ENCODE results near the gene PNPLA5. TPM values are rescaled to one million over a fixed set of nuclear protein-coding genes. Genes with fewer than 3 reads are reported as not detected.

PNPLA5 gene
- polyA plus RNA-seq, 1 donor (not counting 4 experiments of a cell fraction or from before 2014, with no cell fraction given): not detected

- Histone ChIP-seq H3K27ac (ENCODE audit: control insufficient read depth, insufficient read depth, low read length) (no peak overlapping the region), H3K27me3 (ENCODE audit: control insufficient read depth, extremely low read depth, insufficient read depth, low read length) (no peaks in the 10 kb centered on the region), H3K9me1 (ENCODE audit: control insufficient read depth, extremely low read depth, insufficient read depth, low read length) (no peaks in the 10 kb centered on the region), H3K36me3 (ENCODE audit: control insufficient read depth in 2 of 2, extremely low read depth in 1 of 2, insufficient read depth in 2 of 2, low read length in 2 of 2) (no peaks in the 10 kb centered on the region), H3K4me1 (ENCODE audit: control insufficient read depth, extremely low read depth, insufficient read depth, low read length) (no peaks in the 10 kb centered on the region), H3K4me3 (ENCODE audit: control insufficient read depth in 2 of 3, extremely low read depth in 1 of 3, insufficient read depth in 2 of 3, low read depth in 1 of 3, low read length in 3 of 3) (no peak overlapping the region), H3K9me3 (ENCODE audit: control insufficient read depth, low read depth, low read length) (no peaks in the 10 kb centered on the region), H2AFZ (ENCODE audit: control insufficient read depth, low read length) (no peak overlapping the region), H4K20me1 (ENCODE audit: control insufficient read depth, extremely low read depth, insufficient read depth, low read length) (no peaks in the 10 kb centered on the region), H3K4me2 (ENCODE audit: control insufficient read depth, extremely low read depth, insufficient read depth, low read depth, low read length) (no peak overlapping the region), H3K9ac (ENCODE audit: control insufficient read depth, extremely low read depth, insufficient read depth, low read length) (no peak overlapping the region), H3K79me2 (ENCODE audit: control insufficient read depth, insufficient read depth, low read length) (no peaks in the 10 kb centered on the region)
- no peak for TF ChIP-seq EZH2 (IDR thresholded peaks at IDR 0.05; ENCODE audit: low read length)
- no peak for TF ChIP-seq CTCF (optimal IDR thresholded peaks at IDR 0.05 in 1 of 3, IDR thresholded peaks at IDR 0.05 in 1 of 3, conservative IDR thresholded peaks at IDR 0.05 in 1 of 3; ENCODE audit: extremely low read depth in 1 of 3, insufficient read depth in 2 of 3, low read length in 3 of 3)
- FAIRE-seq (no peak), DNase-seq (ENCODE audit: low read depth, low spot score) (no peak)
- dilution Hi-C loops (cut with MboI; ENCODE audit: extremely low pct_ligation_motif_present, low sequenced_read_pairs): no loop called here
Observed at GRCh38 chr22:43843783-43844530, 47.9 kb downstream of the PNPLA5 start.

GRCh38 chr22:43841742-43842141, 50.1 kb downstream of the PNPLA5 start:
- no peak for FAIRE-seq
- H3K9ac ChIP-seq (ENCODE audit: control insufficient read depth, extremely low read depth, insufficient read depth, low read length): no peak overlapping the region

More at GRCh38 chr22:43841742-43842141, 50.1 kb downstream of the PNPLA5 start:
- Histone ChIP-seq H3K4me2 (ENCODE audit: control insufficient read depth, extremely low read depth, insufficient read depth, low read depth, low read length) (no peak overlapping the region), H3K27me3 (ENCODE audit: control insufficient read depth, extremely low read depth, insufficient read depth, low read length) (no peaks in the 10 kb centered on the region), H4K20me1 (ENCODE audit: control insufficient read depth, extremely low read depth, insufficient read depth, low read length) (no peaks in the 10 kb centered on the region), H3K79me2 (ENCODE audit: control insufficient read depth, insufficient read depth, low read length) (no peaks in the 10 kb centered on the region), H3K4me1 (ENCODE audit: control insufficient read depth, extremely low read depth, insufficient read depth, low read length) (no peaks in the 10 kb centered on the region), H3K27ac (ENCODE audit: control insufficient read depth, insufficient read depth, low read length) (no peak overlapping the region), H2AFZ (ENCODE audit: control insufficient read depth, low read length) (no peak overlapping the region), H3K36me3 (ENCODE audit: control insufficient read depth in 2 of 2, extremely low read depth in 1 of 2, insufficient read depth in 2 of 2, low read length in 2 of 2) (no peaks in the 10 kb centered on the region), H3K9me3 (ENCODE audit: control insufficient read depth, low read depth, low read length) (no peaks in the 10 kb centered on the region), H3K4me3 (ENCODE audit: control insufficient read depth in 2 of 3, extremely low read depth in 1 of 3, insufficient read depth in 2 of 3, low read depth in 1 of 3, low read length in 3 of 3) (no peak overlapping the region), H3K9me1 (ENCODE audit: control insufficient read depth, extremely low read depth, insufficient read depth, low read length) (no peaks in the 10 kb centered on the region)
- dilution Hi-C loops (cut with MboI; ENCODE audit: extremely low pct_ligation_motif_present, low sequenced_read_pairs): no loop called here
- no peak for TF ChIP-seq CTCF (optimal IDR thresholded peaks at IDR 0.05 in 1 of 3, IDR thresholded peaks at IDR 0.05 in 1 of 3, conservative IDR thresholded peaks at IDR 0.05 in 1 of 3; ENCODE audit: extremely low read depth in 1 of 3, insufficient read depth in 2 of 3, low read length in 3 of 3)
- no peak for TF ChIP-seq EZH2 (IDR thresholded peaks at IDR 0.05; ENCODE audit: low read length)
- no peak for DNase-seq (ENCODE audit: low read depth, low spot score)
